Measurements from ENCODE around the gene CCDC74B. TPM values are rescaled to one million over a fixed set of nuclear protein-coding genes. Genes with fewer than 3 reads are reported as not detected.
"Not testable (repeated sequence)": the region's sequence is repeated elsewhere in the genome, so short reads cannot be mapped to it uniquely, and the experiment has no call there.

The CCDC74B gene
- total and polyA plus RNA-seq, 2 experiments from 2014 or later = 7.8 to 17.0 TPM

GRCh38 chr2:130165293-130166016 lies 20.5 kb upstream of the CCDC74B start:
- no peak overlapping the region for H3K27ac ChIP-seq
- no peaks in the 10 kb centered on the region for H3K36me3 ChIP-seq
- H3K9me3 ChIP-seq (ENCODE audit: low read depth) = no peaks in the 10 kb centered on the region
- TF ChIP-seq CTCF (IDR thresholded peaks at IDR 0.05; ENCODE audit: low read depth, low read length) = no peak
- H3K27me3 ChIP-seq = no peaks in the 10 kb centered on the region
- H3K4me1 ChIP-seq (ENCODE audit: low read depth) = no peaks in the 10 kb centered on the region
- no peak for DNase-seq (ENCODE audit: low read depth in 1 of 2, low spot score in 1 of 2)
- no peak overlapping the region for H3K4me3 ChIP-seq

GRCh38 chr2:130162968-130163367 lies 18.1 kb upstream of the CCDC74B start:
- Histone ChIP-seq H3K27ac (no peak overlapping the region), H3K4me3 (no peak overlapping the region), H3K4me1 (ENCODE audit: low read depth) (no peaks in the 10 kb centered on the region), H3K9me3 (ENCODE audit: low read depth) (no peaks in the 10 kb centered on the region), H3K36me3 (no peaks in the 10 kb centered on the region), H3K27me3 (no peaks in the 10 kb centered on the region)
- no peak for TF ChIP-seq CTCF (IDR thresholded peaks at IDR 0.05; ENCODE audit: low read depth, low read length)
- DNase-seq (ENCODE audit: low read depth in 1 of 2, low spot score in 1 of 2) = no peak

- not testable (repeated sequence) for H3K27ac ChIP-seq; DNase-seq (ENCODE audit: low read depth in 1 of 2, low spot score in 1 of 2); H3K36me3 ChIP-seq; H3K4me1 ChIP-seq (ENCODE audit: low read depth); H3K27me3 ChIP-seq; H3K4me3 ChIP-seq; H3K9me3 ChIP-seq (ENCODE audit: low read depth)
Observed at GRCh38 chr2:130162486-130162885, 17.6 kb upstream of the CCDC74B start.

GRCh38 chr2:130160838-130161705 lies 16.2 kb upstream of the CCDC74B start:
- H3K4me3 ChIP-seq; H3K27me3 ChIP-seq; H3K27ac ChIP-seq; H3K9me3 ChIP-seq (ENCODE audit: low read depth); H3K4me1 ChIP-seq (ENCODE audit: low read depth); H3K36me3 ChIP-seq: not testable (repeated sequence)
- DNase-seq (ENCODE audit: low read depth in 1 of 2, low spot score in 1 of 2) = peak in 1 of 2 donors; percentile 50
- peak; percentile 32 for TF ChIP-seq CTCF (IDR thresholded peaks at IDR 0.05; ENCODE audit: low read depth, low read length)

GRCh38 chr2:130160131-130160530 lies 15.2 kb upstream of the CCDC74B start:
- TF ChIP-seq CTCF (IDR thresholded peaks at IDR 0.05; ENCODE audit: low read depth, low read length) = no peak

GRCh38 chr2:130159376-130159775 lies 14.5 kb upstream of the CCDC74B start:
- H3K4me1 ChIP-seq (ENCODE audit: low read depth); H3K4me3 ChIP-seq; H3K27ac ChIP-seq; H3K9me3 ChIP-seq (ENCODE audit: low read depth); H3K27me3 ChIP-seq; DNase-seq (ENCODE audit: low read depth in 1 of 2, low spot score in 1 of 2); H3K36me3 ChIP-seq: not testable (repeated sequence)

More at GRCh38 chr2:130160131-130160530, 15.2 kb upstream of the CCDC74B start:
- no peaks in the 10 kb centered on the region for H3K36me3 ChIP-seq
- H3K27me3 ChIP-seq = no peaks in the 10 kb centered on the region
- no peak overlapping the region for H3K27ac ChIP-seq
- no peaks in the 10 kb centered on the region for H3K4me1 ChIP-seq (ENCODE audit: low read depth)
- DNase-seq (ENCODE audit: low read depth in 1 of 2, low spot score in 1 of 2) = no peak
- H3K4me3 ChIP-seq = no peak overlapping the region
- H3K9me3 ChIP-seq (ENCODE audit: low read depth) = no peaks in the 10 kb centered on the region
